K562 (cell line): ENCODE measurements around the gene AKAIN1. TPM values are rescaled to one million over a fixed set of nuclear protein-coding genes. Genes with fewer than 3 reads are reported as not detected.

ENCODE experiments used
- ATF7 ChIP-seq: fragments of 450-650 bp; IDR thresholded peaks from 2 replicates; pipeline ENCODE4 v1.7.1; 2014; ENCODE audit warnings: mild to moderate bottlenecking, moderate library complexity
- CHD4 ChIP-seq: fragments of 200-600 bp; sonication (generic); IDR thresholded peaks from 3 replicates; pipeline ENCODE4 v1.6.1; 2012; ENCODE audit warnings: low read depth, mild to moderate bottlenecking, mixed read lengths, low read length, inconsistent platforms; ENCODE audit not compliant: insufficient read depth, insufficient replicate concordance, poor library complexity, severe bottlenecking
- CREM ChIP-seq: IDR thresholded peaks from 2 replicates; pipeline ENCODE4 v1.6.1; 2014; ENCODE audit warnings: antibody characterized with exemption, low read depth
- PCBP2 ChIP-seq: fragments of 200-400 bp; formaldehyde crosslinking; IDR thresholded peaks from 2 replicates; pipeline ENCODE4 v1.6.1; 2018; ENCODE audit warnings: low read length, low read depth, mild to moderate bottlenecking, moderate library complexity; ENCODE audit not compliant: poor library complexity, severe bottlenecking
- SIX5 ChIP-seq, 2 experiments: IDR thresholded peaks; 2 replicates each; pipeline ENCODE4 v1.6.1; 2011; ENCODE audit warnings: low read length in 2 of 2, borderline replicate concordance in 1 of 2, low read depth in 1 of 2, mild to moderate bottlenecking in 1 of 2, moderate library complexity in 1 of 2; ENCODE audit not compliant: insufficient read depth in 1 of 2
- STAT5A ChIP-seq: IDR thresholded peaks from 2 replicates; pipeline ENCODE4 v1.6.1; 2012; ENCODE audit warnings: low read length, inconsistent platforms, borderline replicate concordance
- TRIM24 ChIP-seq, 2 experiments: fragments of 450-650 bp; IDR thresholded peaks; 2 replicates each; pipeline ENCODE4 v1.6.1; 2016
- ZNF24 ChIP-seq: fragments of 450-650 bp; IDR thresholded peaks from 2 replicates; pipeline ENCODE4 v1.6.1; 2016
- ZNF79 ChIP-seq: fragments of 250-450 bp; sonication (Bioruptor Pico); IDR thresholded peaks from 2 replicates; pipeline ENCODE4 v1.4.0; 2020; ENCODE audit warnings: low read depth, mild to moderate bottlenecking, moderate library complexity
- polyA plus RNA-seq, 8 experiments: library from polyadenylated mRNA; depleted of rRNA in 4 of 8; stranded (reverse) in 5 of 8; unstranded in 3 of 8; fragments of >200 nt; fragmentation: Nextera tagmentation in 2 of 8; fragmentation: Illumina TruSeq in 1 of 8; extraction: Ambion mirVana in 2 of 8; extraction: Trizol in 1 of 8; gene quantifications; 2 replicates each; pipeline versions ENCODE4 v1.2.1 to v1.2.3, GENCODE V29; 2011 to 2014; ENCODE audit warnings: inconsistent platforms in 1 of 8, missing spikeins in 1 of 8
- total RNA-seq, 7 experiments: library from RNA; depleted of rRNA in 6 of 7; stranded (reverse); fragments of >200 nt in 6 of 7; fragmentation: Illumina TruSeq in 2 of 7; extraction: Trizol in 2 of 7; gene quantifications; 2 replicates each; pipeline versions ENCODE4 v1.2.1 to v1.2.3, GENCODE V29; 2011 to 2021; ENCODE audit warnings: low replicate concordance in 1 of 7
- TF ChIP-seq, protein P1 (sequence below), 3 experiments: fragments of 200-800 bp in 1 of 3; sonication (Bioruptor generic) in 1 of 3; sonication (generic) in 1 of 3; formaldehyde crosslinking in 1 of 3; IDR thresholded peaks; 2 replicates each; pipeline versions ENCODE4 v1.6.1 to v1.8.0; 2016 to 2022; ENCODE audit warnings: mild to moderate bottlenecking in 2 of 3, missing compliant biosample characterization in 2 of 3, missing genetic modification characterization in 2 of 3, missing genetic modification reagents in 1 of 3
- TF ChIP-seq, protein P2 (sequence below): sonication (generic); formaldehyde crosslinking; IDR thresholded peaks from 2 replicates; pipeline ENCODE4 v1.8.1; 2022; ENCODE audit warnings: missing genetic modification reagents
- TF ChIP-seq, protein P3 (sequence below): sonication (generic); formaldehyde crosslinking; IDR thresholded peaks from 2 replicates; pipeline ENCODE4 v1.8.1; 2022; ENCODE audit warnings: missing genetic modification reagents
- TF ChIP-seq, protein P4 (sequence below), 2 experiments: fragments of 450-650 bp; conservative IDR thresholded peaks; 2 replicates each; pipeline ENCODE4 v1.6.1; 2017; ENCODE audit warnings: mild to moderate bottlenecking in 2 of 2, moderate library complexity in 2 of 2

The AKAIN1 gene
- total and polyA plus RNA-seq, 9 of the 15 experiments (the other 6 are each of a cell fraction or from before 2014, with no cell fraction given): not detected

DNA sequence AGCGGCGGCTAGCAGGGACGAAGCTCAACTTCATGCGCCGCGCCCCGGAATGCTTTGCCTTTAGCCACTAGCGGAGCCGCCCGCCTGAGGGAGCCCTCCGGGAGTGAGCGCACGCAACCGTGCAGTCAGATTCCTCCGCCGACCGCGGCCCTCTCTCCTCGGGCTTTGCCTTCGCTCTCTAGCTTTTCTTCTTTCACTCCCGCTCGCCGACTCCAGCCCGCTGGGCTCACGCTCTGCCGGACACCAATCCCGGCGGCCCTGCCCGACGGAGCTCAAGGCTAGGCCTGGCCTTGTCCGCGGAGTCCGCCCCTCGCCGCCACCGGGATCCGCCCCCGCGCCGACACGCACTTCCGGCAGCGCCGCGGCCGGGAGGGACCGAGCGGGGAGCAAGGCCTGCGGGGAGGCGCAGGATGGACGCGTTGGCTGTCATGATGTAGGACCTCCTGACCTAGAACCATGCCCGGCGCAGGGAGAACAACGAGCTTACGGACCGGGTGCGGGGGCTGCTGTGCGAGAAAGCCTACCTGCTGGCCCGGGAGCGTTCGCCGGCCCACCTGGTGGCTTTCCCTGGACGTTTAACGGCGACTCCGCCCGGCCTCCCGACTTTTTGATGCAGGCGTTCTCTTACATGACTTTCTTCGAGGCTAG is 40.8 kb upstream of the AKAIN1 start (continued):
- TF ChIP-seq, protein P1, sequence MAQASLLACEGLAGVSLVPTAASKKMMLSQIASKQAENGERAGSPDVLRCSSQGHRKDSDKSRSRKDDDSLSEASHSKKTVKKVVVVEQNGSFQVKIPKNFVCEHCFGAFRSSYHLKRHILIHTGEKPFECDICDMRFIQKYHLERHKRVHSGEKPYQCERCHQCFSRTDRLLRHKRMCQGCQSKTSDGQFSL (CRISPR knock-in tag; IDR thresholded peaks at IDR 0.05): no peak
- TF ChIP-seq, protein P1 (tag; IDR thresholded peaks at IDR 0.05): no peak
- TF ChIP-seq CHD4 (no peak), ZNF24 (no peak; the same call in 1 of the 2 replicates), STAT5A (peak; percentile 31; the same call in 1 of the 2 replicates), ZNF79 (CRISPR knock-in tag) (0 out of 2 replicates have a peak, but pooled peaks have one; percentile 18), TRIM24 (IDR thresholded peaks at IDR 0.05) (peak in 1 of 2 experiments; percentile 93; a peak in 2 of 4 replicates), CREM (peak; percentile 99), ATF7 (peak; percentile 91), SIX5 (IDR thresholded peaks at IDR 0.05; ENCODE audit: borderline replicate concordance in 1 of 2, insufficient read depth in 1 of 2, low read depth in 1 of 2, low read length in 2 of 2) (no peak), PCBP2 (no peak)
- TF ChIP-seq, protein P2, sequence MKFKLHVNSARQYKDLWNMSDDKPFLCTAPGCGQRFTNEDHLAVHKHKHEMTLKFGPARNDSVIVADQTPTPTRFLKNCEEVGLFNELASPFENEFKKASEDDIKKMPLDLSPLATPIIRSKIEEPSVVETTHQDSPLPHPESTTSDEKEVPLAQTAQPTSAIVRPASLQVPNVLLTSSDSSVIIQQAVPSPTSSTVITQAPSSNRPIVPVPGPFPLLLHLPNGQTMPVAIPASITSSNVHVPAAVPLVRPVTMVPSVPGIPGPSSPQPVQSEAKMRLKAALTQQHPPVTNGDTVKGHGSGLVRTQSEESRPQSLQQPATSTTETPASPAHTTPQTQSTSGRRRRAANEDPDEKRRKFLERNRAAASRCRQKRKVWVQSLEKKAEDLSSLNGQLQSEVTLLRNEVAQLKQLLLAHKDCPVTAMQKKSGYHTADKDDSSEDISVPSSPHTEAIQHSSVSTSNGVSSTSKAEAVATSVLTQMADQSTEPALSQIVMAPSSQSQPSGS (CRISPR knock-in tag): no peak; the same call in 1 of the 2 replicates
- TF ChIP-seq, protein P3, sequence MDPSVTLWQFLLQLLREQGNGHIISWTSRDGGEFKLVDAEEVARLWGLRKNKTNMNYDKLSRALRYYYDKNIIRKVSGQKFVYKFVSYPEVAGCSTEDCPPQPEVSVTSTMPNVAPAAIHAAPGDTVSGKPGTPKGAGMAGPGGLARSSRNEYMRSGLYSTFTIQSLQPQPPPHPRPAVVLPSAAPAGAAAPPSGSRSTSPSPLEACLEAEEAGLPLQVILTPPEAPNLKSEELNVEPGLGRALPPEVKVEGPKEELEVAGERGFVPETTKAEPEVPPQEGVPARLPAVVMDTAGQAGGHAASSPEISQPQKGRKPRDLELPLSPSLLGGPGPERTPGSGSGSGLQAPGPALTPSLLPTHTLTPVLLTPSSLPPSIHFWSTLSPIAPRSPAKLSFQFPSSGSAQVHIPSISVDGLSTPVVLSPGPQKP (CRISPR knock-in tag): no peak
- TF ChIP-seq, protein P4, sequence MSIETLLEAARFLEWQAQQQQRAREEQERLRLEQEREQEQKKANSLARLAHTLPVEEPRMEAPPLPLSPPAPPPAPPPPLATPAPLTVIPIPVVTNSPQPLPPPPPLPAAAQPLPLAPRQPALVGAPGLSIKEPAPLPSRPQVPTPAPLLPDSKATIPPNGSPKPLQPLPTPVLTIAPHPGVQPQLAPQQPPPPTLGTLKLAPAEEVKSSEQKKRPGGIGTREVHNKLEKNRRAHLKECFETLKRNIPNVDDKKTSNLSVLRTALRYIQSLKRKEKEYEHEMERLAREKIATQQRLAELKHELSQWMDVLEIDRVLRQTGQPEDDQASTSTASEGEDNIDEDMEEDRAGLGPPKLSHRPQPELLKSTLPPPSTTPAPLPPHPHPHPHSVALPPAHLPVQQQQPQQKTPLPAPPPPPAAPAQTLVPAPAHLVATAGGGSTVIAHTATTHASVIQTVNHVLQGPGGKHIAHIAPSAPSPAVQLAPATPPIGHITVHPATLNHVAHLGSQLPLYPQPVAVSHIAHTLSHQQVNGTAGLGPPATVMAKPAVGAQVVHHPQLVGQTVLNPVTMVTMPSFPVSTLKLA (conservative IDR thresholded peaks at IDR 0.05): peak; percentile 82 to 93
